GM23338 (cell line): ENCODE data around the gene NDUFB2. TPM values are rescaled to one million over a fixed set of nuclear protein-coding genes. Genes with fewer than 3 reads are reported as not detected.
A peak's percentile ranks its signal among the peaks of the same experiment; 100 is the strongest.

Experiments
- ATAC-seq: fragments of 200-7000 bp; cut with Tn5 transposase; 3 replicates; pipeline ENCODE4 v1.9.1; 2020
- DNase-seq: peaks from one replicate; pipeline ENCODE4 v3.0.0-alpha.2; 2015; ENCODE audit warnings: low spot score
- H2AFZ ChIP-seq: fragments of 200-600 bp; sonication (generic); 2 replicates; pipeline ENCODE4 v1.8.0; 2016; ENCODE audit warnings: antibody characterized with exemption, mild to moderate bottlenecking, moderate library complexity
- H3F3A ChIP-seq: fragments of 200-600 bp; sonication (generic); replicated peaks from 2 replicates; pipeline ENCODE4 v1.8.0; 2017; ENCODE audit warnings: antibody characterized with exemption, mixed run types, low read depth
- H3K27ac ChIP-seq: fragments of 200-600 bp; sonication (generic); 2 replicates; pipeline ENCODE4 v1.6.1; 2016; ENCODE audit warnings: low read depth
- H3K27me3 ChIP-seq: fragments of 200-600 bp; sonication (generic); 2 replicates; pipeline ENCODE4 v1.8.0; 2016; ENCODE audit warnings: mild to moderate bottlenecking, mixed run types, moderate library complexity; ENCODE audit not compliant: insufficient read depth
- H3K36me3 ChIP-seq: fragments of 200-600 bp; sonication (generic); 2 replicates; pipeline ENCODE4 v1.8.0; 2016; ENCODE audit warnings: mild to moderate bottlenecking; ENCODE audit not compliant: insufficient read depth
- H3K4me1 ChIP-seq: fragments of 200-600 bp; sonication (generic); 2 replicates; pipeline ENCODE4 v1.8.0; 2016; ENCODE audit warnings: mild to moderate bottlenecking, moderate library complexity; ENCODE audit not compliant: insufficient read depth
- H3K4me2 ChIP-seq: fragments of 200-600 bp; sonication (generic); 2 replicates; pipeline ENCODE4 v1.7.1; 2017; ENCODE audit warnings: mixed run types
- H3K4me3 ChIP-seq: fragments of 200-600 bp; sonication (generic); 2 replicates; pipeline ENCODE4 v1.6.1; 2016; ENCODE audit warnings: mixed run types
- H3K79me2 ChIP-seq: fragments of 200-600 bp; sonication (generic); replicated peaks from 2 replicates; pipeline ENCODE4 v1.8.0; 2017; ENCODE audit warnings: mild to moderate bottlenecking; ENCODE audit not compliant: insufficient read depth
- H3K9me2 ChIP-seq: fragments of 200-600 bp; sonication (generic); 2 replicates; pipeline ENCODE4 v1.8.0; 2017; ENCODE audit not compliant: insufficient read depth
- H4K20me1 ChIP-seq: fragments of 200-600 bp; sonication (generic); replicated peaks from 2 replicates; pipeline ENCODE4 v1.8.0; 2017; ENCODE audit warnings: mild to moderate bottlenecking; ENCODE audit not compliant: insufficient read depth
- H3K27ac Mint-ChIP-seq: 2 replicates; pipeline ENCODE4 v1.8.0; 2020; ENCODE audit warnings: inconsistent platforms, mild to moderate bottlenecking, moderate library complexity, mixed read lengths
- H3K27me3 Mint-ChIP-seq: 3 replicates; pipeline ENCODE4 v1.8.0; 2022; ENCODE audit warnings: low read depth, mild to moderate bottlenecking, moderate library complexity, mixed read lengths, inconsistent platforms; ENCODE audit not compliant: insufficient read depth, poor library complexity
- H3K36me3 Mint-ChIP-seq: 3 replicates; pipeline ENCODE4 v1.8.0; 2021; ENCODE audit warnings: low read depth, mild to moderate bottlenecking, inconsistent platforms, moderate library complexity, mixed read lengths
- H3K4me1 Mint-ChIP-seq: 3 replicates; pipeline ENCODE4 v1.8.0; 2020; ENCODE audit warnings: mild to moderate bottlenecking, inconsistent platforms, mixed read lengths
- H3K4me3 Mint-ChIP-seq: 3 replicates; pipeline ENCODE4 v1.8.0; 2021; ENCODE audit warnings: moderate library complexity, mild to moderate bottlenecking, inconsistent platforms, mixed read lengths
- H3K9me3 Mint-ChIP-seq: 3 replicates; pipeline ENCODE4 v1.8.0; 2020; ENCODE audit warnings: moderate library complexity, mild to moderate bottlenecking, inconsistent platforms, mixed read lengths
- CREB1 ChIP-seq: fragments of 250-450 bp; sonication (Bioruptor Pico); IDR thresholded peaks from 2 replicates; pipeline ENCODE4 v1.5.0; 2020; ENCODE audit warnings: low read depth, mild to moderate bottlenecking, moderate library complexity
- CTCF ChIP-seq, 2 experiments: fragments of 200-600 bp in 1 of 2; sonication (generic) in 1 of 2; conservative IDR thresholded peaks; 2 replicates each; pipeline versions ENCODE4 v1.5.1 to v1.6.1; 2016 to 2017; ENCODE audit warnings: antibody characterized with exemption in 2 of 2, low read depth in 2 of 2, mild to moderate bottlenecking in 2 of 2, moderate library complexity in 1 of 2
- ETS1 ChIP-seq: IDR thresholded peaks from 2 replicates; pipeline ENCODE4 v1.6.1; 2016; ENCODE audit warnings: antibody characterized with exemption
- EZH2 ChIP-seq: fragments of 200-600 bp; sonication (generic); IDR thresholded peaks from one replicate; pipeline ENCODE4 v1.8.0; 2017; ENCODE audit warnings: antibody characterized with exemption, mild to moderate bottlenecking, low read depth; ENCODE audit not compliant: unreplicated experiment
- EZH2phosphoT487 ChIP-seq: fragments of 200-600 bp; sonication (generic); IDR thresholded peaks from one replicate; pipeline ENCODE4 v1.8.1; 2018; ENCODE audit warnings: antibody characterized with exemption; ENCODE audit not compliant: unreplicated experiment
- JUNB ChIP-seq: IDR thresholded peaks from one replicate; pipeline ENCODE4 v1.6.1; 2016; ENCODE audit warnings: antibody characterized with exemption; ENCODE audit not compliant: unreplicated experiment
- NANOG ChIP-seq: IDR thresholded peaks from 2 replicates; pipeline ENCODE4 v1.6.1; 2016; ENCODE audit warnings: antibody characterized with exemption, borderline replicate concordance
- POLR2AphosphoS5 ChIP-seq: IDR thresholded peaks from 2 replicates; pipeline ENCODE4 v1.6.1; 2016; ENCODE audit warnings: antibody characterized with exemption, low read depth
- REST ChIP-seq: IDR thresholded peaks from one replicate; pipeline ENCODE4 v1.6.1; 2018; ENCODE audit warnings: antibody characterized with exemption; ENCODE audit not compliant: unreplicated experiment
- STAT1 ChIP-seq: IDR thresholded peaks from one replicate; pipeline ENCODE4 v1.6.1; 2016; ENCODE audit warnings: antibody characterized with exemption; ENCODE audit not compliant: unreplicated experiment
- ZNF114 ChIP-seq: fragments of 250-450 bp; sonication (Bioruptor Pico); IDR thresholded peaks from 2 replicates; pipeline ENCODE4 v1.5.0; 2020; ENCODE audit warnings: mild to moderate bottlenecking, moderate library complexity
- ZNF331 ChIP-seq: fragments of 250-450 bp; sonication (Bioruptor Pico); IDR thresholded peaks from 2 replicates; pipeline ENCODE4 v1.5.0; 2020; ENCODE audit warnings: low read depth, mild to moderate bottlenecking, moderate library complexity
- ZNF462 ChIP-seq: fragments of 250-450 bp; sonication (Bioruptor Pico); IDR thresholded peaks from 2 replicates; pipeline ENCODE4 v1.5.0; 2020; ENCODE audit warnings: mild to moderate bottlenecking, moderate library complexity
- polyA plus RNA-seq: library from polyadenylated mRNA; unstranded; fragments of >200 nt; fragmentation: Nextera tagmentation; extraction: Ambion mirVana; gene quantifications from 2 replicates; pipeline ENCODE4 v1.2.1, GENCODE V29; 2016
- total RNA-seq: library from RNA; depleted of rRNA; stranded (reverse); fragments of >200 nt; shearing (Covaris generic); gene quantifications from 2 replicates; pipeline ENCODE4 v1.2.3, GENCODE V29; 2014

Gene NDUFB2
- total and polyA plus RNA-seq, 2 experiments from 2014 or later: 306 to 382 TPM

GRCh38 chr7:140684066-140684950 is 12.2 kb upstream of the NDUFB2 start:
- Histone ChIP-seq H4K20me1 (no peaks in the 10 kb centered on the region), H3K4me2 (no peak overlapping the region), H3K79me2 (no peaks in the 10 kb centered on the region), H2AFZ (no peak overlapping the region), H3K36me3 (no peaks in the 10 kb centered on the region; the same call in 1 of the 2 replicates), H3K4me1 (no peaks in the 10 kb centered on the region), H3K4me3 (no peak overlapping the region), H3K27ac (no peak overlapping the region), H3K9me2 (no peaks in the 10 kb centered on the region), H3K27me3 (no peaks in the 10 kb centered on the region), H3F3A (no peaks in the 10 kb centered on the region)
- Mint-ChIP-seq H3K9me3 (no peaks in the 10 kb centered on the region; the same call in 2 of the 3 replicates), H3K36me3 (peaks cover 5% of the 10 kb centered on the region; the same call in 1 of the 3 replicates), H3K27ac (peak overlapping the region; percentile 53), H3K4me3 (no peak overlapping the region), H3K27me3 (no peaks in the 10 kb centered on the region), H3K4me1 (no peaks in the 10 kb centered on the region; the same call in 2 of the 3 replicates)
- TF ChIP-seq NANOG: no peak
- TF ChIP-seq CTCF (conservative IDR thresholded peaks at IDR 0.05; ENCODE audit: low read depth in 2 of 2): no peak
- no peak for TF ChIP-seq POLR2AphosphoS5
- no peak for TF ChIP-seq EZH2
- no peak for TF ChIP-seq JUNB
- no peak for TF ChIP-seq CREB1 (CRISPR knock-in tag)
- no peak for TF ChIP-seq STAT1
- TF ChIP-seq ZNF331: no peak
- TF ChIP-seq REST: no peak
- no peak for TF ChIP-seq EZH2phosphoT487
- TF ChIP-seq ETS1: no peak
- no peak for TF ChIP-seq ZNF462 (CRISPR knock-in tag)
- no peak for TF ChIP-seq ZNF114 (CRISPR knock-in tag)
- DNase-seq: no peak
- no peak for ATAC-seq
